T47D (cell line): ENCODE data around the gene CAMKK1.

Source experiments
- DNase-seq, 2 experiments: peaks; one replicate each; pipeline versions ENCODE4 v3.0.0 to v3.0.0-alpha.2; 2011 to 2012; ENCODE audit warnings: low read depth in 1 of 2, low spot score in 1 of 2
- JUND ChIP-seq: IDR thresholded peaks from 2 replicates; pipeline ENCODE4 v1.6.1; 2012; ENCODE audit warnings: low read depth
- in situ Hi-C: cut with HindIII; loops from 2 replicates; pipeline ENCODE4 v1.10.0; 2016; ENCODE audit warnings: low sequenced_read_pairs, low pct_unique_long_range_greater_than_20kb

CAMKK1 gene

DNA sequence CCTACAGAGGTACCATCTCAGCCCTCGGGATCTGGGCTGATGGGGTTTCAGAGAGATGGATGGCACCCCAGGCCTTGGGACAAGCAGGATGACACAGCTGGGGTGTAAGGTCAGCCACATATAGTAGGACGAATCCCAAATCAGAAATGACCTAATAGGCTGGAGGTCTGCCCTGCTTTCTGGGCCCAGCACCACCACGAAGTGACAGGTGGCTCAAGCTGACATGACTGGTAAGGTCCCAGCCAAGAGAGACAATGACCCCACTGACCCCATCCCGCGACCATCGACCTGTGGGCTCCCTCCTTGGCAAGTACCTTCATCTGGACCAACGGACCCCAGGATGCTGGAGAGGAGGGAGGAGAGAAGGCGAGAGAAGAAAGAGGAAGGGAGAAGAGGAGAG is 15.6 kb downstream of the CAMKK1 start:
- TF ChIP-seq JUND, result no peak
- no peak for DNase-seq
- in situ Hi-C loops, result no loop called here

DNA sequence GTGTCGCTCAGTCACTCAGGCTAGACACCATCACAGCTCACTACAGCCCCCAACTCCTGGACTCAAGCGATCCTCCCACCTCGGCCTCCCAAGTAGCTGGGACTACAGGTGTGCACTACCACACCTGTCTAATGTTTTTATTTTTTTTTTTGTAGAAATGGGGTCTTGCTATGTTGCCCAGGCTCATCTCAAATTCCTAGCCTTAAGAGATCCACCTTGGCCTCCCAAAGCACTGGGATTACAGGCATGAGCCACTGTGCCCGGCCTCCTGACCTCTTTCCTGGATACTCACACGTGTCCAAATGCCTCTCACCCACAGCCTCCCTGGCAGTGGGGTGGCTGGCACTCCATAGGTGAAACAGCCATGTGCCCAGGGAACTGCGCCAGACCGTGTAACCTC is 17.5 kb downstream of the CAMKK1 start:
- DNase-seq, result no peak
- in situ Hi-C loops, result no loop called here
- no peak for TF ChIP-seq JUND

DNA sequence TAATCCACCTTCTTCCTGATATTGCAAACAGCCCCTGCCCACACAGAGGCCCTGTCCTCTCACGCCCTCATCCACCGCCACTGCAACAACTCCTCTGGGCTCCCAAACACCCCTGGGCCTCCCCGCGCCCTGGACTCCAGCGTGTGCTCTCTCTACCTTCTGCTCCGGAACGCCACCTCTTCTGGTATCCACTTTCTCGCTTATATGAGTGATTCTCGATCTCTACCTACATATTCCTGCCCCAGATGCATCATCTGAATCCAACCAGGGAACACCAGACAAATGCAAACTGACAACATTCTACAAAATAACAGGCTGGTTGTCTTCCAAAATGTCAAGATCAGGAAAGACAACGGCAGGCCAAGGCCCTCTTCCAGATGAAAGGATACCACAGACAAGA is 19.0 kb downstream of the CAMKK1 start:
- TF ChIP-seq JUND, result no peak
- no peak for DNase-seq
- in situ Hi-C loops, result no loop called here

DNA sequence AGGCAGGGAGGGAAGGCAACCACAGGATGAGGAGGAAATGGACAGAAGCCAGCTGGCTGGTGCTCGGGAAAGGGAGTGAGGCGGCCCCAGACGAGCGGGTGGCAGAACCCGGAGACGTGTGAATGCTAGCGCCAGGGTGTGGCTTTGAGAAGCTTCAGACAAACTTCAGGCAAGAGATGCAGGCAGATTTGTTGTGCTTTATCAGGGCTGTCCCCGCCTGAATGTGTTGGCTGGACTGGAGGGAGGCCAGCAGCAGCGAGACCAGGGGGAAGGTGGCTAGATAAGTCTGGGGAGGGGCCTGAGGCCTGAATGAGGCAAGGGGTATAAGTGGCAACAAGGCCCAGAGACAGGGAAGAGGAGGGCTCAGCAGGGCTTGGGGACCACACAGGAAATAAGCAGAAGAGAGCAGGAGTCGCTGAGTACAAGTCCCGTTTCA is 22.0 kb downstream of the CAMKK1 start:
- DNase-seq, result no peak
- in situ Hi-C loops, result no loop called here
- TF ChIP-seq JUND, result no peak

DNA sequence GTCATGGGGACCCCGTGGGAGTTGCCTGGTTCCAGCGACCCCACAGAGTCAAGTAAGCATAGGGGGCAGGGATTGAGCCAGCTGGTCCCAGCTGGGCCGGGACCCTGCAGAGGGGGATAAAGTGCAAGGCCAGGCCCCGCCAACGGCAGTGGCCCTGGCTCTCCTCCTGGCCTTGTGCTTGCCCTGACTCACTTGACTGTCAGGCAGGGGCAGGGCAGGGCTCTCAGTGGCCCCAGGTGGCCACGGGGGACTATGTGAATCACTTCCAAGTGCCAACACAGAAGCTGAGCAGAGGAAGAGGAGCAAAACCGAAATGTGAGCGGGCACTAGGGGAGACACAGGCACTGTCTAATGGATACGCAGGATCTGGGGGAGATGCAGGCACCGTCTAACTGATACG is 25.2 kb downstream of the CAMKK1 start:
- no peak for TF ChIP-seq JUND
- in situ Hi-C loops, result no loop called here
- DNase-seq, result no peak

DNA sequence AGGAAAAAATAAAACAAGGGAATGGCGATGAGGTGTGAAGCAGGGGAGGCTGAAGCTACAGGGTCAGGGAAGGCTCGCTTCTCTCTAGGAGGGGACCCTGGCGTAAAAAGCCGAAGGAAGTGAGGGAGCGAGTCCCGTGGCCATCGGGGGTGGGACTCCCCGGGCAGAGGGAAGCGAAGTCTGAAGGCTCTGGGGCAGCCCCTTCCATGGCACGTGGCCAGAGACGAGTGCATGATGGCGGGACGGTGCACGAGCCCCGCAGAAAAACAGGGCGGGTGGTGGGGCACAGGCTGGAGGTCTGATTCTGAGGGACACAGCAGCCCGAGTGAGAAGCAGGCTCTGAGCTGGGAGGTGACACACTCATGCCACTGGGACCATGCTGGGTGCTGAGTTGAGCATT is 25.7 kb downstream of the CAMKK1 start:
- no peak for TF ChIP-seq JUND
- in situ Hi-C loops, result no loop called here
- DNase-seq, result no peak

DNA sequence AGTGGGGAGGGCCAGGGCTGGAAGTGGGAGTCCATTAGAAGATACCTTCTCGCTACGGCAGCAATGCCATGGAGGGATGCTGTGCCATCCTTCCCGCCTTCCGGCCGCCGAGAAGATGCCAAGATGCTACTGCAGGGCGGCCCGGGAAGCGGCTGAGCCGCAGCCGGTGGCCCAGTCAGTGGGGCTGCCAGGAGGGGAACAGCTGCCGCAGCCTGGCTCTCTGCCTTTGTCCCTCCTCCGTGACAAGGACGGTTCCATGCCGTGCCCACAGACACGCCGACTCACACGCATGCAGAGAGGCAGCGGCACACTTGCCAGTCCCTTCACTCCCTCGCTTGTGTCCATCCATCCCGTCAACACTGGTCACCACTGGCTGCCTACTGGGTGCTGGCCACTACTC is 26.6 kb downstream of the CAMKK1 start:
- no peak for TF ChIP-seq JUND
- DNase-seq, result no peak
- in situ Hi-C loops, result no loop called here

DNA sequence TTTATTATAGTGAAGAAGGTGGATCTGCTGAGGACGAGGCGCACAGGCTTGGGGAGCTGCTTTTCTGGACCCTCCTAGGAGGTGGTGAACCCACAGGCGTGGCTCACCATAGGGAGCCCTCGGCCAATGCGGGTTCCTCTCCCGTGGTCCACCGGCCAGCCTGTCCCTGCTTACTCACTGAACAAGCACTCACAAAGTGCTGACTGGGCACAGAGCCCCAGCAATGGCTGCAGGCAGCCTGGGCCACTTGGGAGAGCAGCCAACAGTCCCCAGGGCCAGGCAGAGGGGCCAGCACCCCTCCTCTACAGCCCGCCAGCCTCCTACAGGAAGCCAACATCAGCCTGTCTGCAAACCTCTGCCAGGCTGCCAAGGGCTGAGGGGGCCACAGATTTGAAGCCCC is 27.7 kb downstream of the CAMKK1 start:
- in situ Hi-C loops, result no loop called here
- no peak for TF ChIP-seq JUND
- no peak for DNase-seq

DNA sequence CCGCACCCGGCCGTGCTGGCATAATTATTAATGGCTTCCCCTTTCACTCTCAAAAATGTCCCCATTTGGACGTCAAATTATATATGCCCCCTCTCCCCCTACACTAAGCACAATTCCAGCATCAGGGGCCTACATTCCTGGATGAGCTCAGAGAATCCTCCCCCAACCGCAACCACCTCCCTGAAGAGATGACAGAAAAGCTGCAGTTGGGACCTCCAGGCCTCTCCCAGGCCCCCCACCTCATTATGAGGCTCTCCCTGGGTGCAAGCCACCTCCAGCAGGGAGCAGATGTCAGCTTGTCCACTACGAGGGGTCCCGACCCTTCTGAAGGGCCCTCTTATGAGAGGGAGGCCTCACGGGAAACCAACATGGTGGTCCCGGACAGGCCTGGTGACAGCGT is 28.3 kb downstream of the CAMKK1 start:
- DNase-seq, result no peak
- no peak for TF ChIP-seq JUND
- in situ Hi-C loops, result no loop called here

DNA sequence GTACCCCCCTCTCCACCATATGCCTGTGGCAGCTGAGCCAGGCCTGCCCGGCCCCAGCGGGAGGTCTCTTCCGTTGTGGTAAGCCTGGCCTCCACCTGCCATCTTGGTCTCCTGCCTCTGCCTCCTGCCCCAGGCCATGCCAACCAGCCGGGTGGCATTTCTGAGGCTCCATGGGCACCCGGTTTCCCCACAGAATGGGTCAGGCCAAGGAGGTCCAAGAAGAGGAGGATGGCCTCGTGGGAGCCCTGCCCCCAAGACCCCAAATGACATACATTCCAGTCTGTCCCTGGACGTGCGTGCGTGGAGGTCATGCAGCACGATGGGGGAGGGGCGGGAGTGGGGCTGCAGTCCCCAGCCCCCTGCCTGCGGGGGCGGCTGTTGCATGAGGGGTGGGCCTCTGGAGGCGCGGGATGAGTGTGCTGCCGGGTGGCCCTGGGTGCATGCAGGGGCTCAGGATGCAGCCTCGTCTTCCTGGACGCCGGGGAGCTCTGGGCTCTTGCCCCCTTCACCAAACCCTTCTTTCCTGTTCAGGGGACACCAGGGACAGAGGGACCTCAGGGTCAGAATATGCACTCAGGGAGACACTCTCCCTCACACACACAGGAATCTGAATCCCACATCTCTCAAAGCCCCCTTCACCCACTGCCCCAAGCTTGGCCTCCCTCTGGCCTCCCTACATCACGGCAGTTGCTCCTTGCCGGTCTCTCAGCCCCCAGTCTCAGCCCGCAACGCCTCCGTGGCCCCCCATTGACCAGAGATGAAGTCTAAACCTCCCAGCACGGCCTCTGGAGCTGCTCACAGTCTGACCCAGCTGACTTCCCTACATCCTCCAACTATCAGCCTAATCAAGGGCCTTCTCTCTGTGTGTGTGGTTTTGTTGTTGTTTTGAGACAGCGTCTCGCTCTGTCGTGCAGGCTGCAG is 30.8 kb downstream of the CAMKK1 start:
- no peak for TF ChIP-seq JUND
- no peak for DNase-seq
- in situ Hi-C loops, result no loop called here

DNA sequence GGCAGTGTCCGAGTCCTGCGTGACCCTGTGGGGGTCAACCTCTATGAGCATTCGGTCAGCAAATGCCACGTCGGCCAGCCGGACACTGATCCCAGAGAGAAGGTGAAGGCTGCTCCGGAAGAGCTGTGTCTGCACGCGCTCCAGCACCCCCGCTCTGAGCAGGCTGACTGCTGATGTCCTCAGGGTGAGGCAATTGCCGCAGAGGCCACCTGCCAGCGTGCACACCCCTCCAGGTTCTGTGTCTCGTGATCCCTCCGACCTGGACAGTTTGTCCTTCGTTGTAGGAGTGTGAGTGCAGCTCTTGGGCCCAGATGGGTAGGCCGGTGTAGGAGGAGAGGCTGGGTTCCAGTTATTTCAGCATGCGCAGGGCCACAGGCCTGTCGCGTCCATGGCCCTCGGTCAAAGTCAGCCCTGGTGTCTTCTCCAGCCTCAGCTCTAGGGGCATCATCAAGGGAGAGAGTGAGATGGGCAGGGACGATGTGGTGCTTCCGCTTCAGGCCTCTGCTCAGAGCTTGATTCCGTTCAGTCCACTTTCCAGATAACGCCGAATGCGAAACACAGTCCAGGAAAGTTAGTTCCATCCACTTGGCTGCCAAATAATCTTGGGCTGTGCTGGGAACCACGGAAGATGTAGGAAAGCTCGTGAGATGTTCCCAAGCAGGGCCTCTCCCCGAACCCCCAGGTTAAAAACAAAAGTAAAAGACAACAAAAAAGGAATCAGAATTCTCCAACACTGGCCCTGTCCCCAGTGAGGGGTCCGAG is 31.7 kb downstream of the CAMKK1 start:
- TF ChIP-seq JUND, result no peak
- in situ Hi-C loops, result no loop called here
- no peak for DNase-seq

DNA sequence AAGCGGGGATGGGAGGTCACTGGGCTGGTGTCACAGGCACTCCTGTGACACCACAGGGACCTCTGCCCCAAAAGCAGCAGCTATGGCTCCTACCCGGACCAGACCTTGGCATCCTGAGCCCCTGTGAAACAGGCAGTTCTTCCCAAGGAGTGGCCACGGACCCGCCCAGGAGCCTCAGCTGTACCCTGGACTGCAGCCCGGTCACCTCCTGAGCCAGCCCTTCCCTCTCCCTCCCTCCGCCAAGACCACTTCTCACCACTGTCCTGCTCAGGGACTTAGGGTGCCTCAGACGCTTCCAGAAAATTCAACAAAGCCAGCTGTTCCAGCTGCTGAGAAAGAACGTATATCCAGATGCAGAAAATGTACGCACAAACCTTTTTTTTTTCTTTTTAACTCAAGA is 32.9 kb downstream of the CAMKK1 start:
- in situ Hi-C loops, result no loop called here
- DNase-seq, result no peak
- no peak for TF ChIP-seq JUND
